Sigmoid colon (tissue), 4 donors: ENCODE measurements around the gene PLCB1.

ENCODE experiments used
- EP300 ChIP-seq, 4 donors: sonication (generic); formaldehyde crosslinking; IDR thresholded peaks; one replicate each; pipeline ENCODE4 v1.6.1; 2017; ENCODE audit warnings: antibody characterized with exemption in 4 of 4
- POLR2A ChIP-seq, 2 donors: fragments of 450-650 bp; IDR thresholded peaks; one replicate each; pipeline ENCODE4 v1.6.1; 2016; ENCODE audit warnings: antibody characterized with exemption in 2 of 2, mild to moderate bottlenecking in 2 of 2, moderate library complexity in 2 of 2
- POLR2AphosphoS5 ChIP-seq, 4 donors: sonication (generic); formaldehyde crosslinking; IDR thresholded peaks; one replicate each; pipeline ENCODE4 v1.6.1; 2017; ENCODE audit warnings: antibody characterized with exemption in 4 of 4
- TF ChIP-seq, protein P1 (sequence below), 4 experiments: fragments of 450-650 bp in 3 of 4; fragments of 200-600 bp in 1 of 4; IDR thresholded peaks; one replicate each; pipeline ENCODE4 v1.5.1; 2016 to 2019; ENCODE audit warnings: antibody characterized with exemption in 4 of 4, mild to moderate bottlenecking in 3 of 4, moderate library complexity in 2 of 4

DNA sequence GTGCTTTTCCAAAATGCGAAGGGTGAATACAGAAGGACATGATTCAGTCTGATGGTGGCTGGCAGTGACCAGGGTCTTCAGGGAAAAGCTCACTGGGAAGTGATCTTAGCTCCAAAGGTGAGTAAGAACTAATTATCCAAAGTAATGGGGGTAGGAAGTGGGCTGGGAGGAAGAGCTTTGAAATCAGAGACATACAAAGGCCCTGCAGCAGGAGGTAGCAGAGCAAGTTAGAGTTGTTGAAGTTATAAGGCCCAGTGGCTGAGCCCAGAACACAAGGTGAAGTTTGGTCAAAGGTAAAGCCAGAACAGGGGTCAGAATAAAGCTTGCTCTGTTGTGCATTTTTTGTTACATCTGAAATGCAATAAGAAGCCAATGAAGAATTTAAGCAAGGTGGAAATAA lies 81.2 kb downstream of the PLCB1 start:
- TF ChIP-seq, protein P1, sequence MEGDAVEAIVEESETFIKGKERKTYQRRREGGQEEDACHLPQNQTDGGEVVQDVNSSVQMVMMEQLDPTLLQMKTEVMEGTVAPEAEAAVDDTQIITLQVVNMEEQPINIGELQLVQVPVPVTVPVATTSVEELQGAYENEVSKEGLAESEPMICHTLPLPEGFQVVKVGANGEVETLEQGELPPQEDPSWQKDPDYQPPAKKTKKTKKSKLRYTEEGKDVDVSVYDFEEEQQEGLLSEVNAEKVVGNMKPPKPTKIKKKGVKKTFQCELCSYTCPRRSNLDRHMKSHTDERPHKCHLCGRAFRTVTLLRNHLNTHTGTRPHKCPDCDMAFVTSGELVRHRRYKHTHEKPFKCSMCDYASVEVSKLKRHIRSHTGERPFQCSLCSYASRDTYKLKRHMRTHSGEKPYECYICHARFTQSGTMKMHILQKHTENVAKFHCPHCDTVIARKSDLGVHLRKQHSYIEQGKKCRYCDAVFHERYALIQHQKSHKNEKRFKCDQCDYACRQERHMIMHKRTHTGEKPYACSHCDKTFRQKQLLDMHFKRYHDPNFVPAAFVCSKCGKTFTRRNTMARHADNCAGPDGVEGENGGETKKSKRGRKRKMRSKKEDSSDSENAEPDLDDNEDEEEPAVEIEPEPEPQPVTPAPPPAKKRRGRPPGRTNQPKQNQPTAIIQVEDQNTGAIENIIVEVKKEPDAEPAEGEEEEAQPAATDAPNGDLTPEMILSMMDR (IDR thresholded peaks at IDR 0.05): no peak
- TF ChIP-seq POLR2A (IDR thresholded peaks at IDR 0.05) (no peak), POLR2AphosphoS5 (IDR thresholded peaks at IDR 0.05) (no peak), EP300 (IDR thresholded peaks at IDR 0.05) (no peak)
